GM10266 (cell line): ENCODE measurements around the gene TRIP12.

Experiments
- DNase-seq: peaks from one replicate; pipeline ENCODE4 v3.0.0; 2012; ENCODE audit errors: extremely low spot score
- TF ChIP-seq, protein P1 (sequence below): IDR thresholded peaks from 2 replicates; pipeline ENCODE4 v1.5.1; 2012; ENCODE audit warnings: mild to moderate bottlenecking, low read depth; ENCODE audit not compliant: control insufficient read depth, insufficient read depth; ENCODE audit errors: missing control alignments

TRIP12 gene

DNA sequence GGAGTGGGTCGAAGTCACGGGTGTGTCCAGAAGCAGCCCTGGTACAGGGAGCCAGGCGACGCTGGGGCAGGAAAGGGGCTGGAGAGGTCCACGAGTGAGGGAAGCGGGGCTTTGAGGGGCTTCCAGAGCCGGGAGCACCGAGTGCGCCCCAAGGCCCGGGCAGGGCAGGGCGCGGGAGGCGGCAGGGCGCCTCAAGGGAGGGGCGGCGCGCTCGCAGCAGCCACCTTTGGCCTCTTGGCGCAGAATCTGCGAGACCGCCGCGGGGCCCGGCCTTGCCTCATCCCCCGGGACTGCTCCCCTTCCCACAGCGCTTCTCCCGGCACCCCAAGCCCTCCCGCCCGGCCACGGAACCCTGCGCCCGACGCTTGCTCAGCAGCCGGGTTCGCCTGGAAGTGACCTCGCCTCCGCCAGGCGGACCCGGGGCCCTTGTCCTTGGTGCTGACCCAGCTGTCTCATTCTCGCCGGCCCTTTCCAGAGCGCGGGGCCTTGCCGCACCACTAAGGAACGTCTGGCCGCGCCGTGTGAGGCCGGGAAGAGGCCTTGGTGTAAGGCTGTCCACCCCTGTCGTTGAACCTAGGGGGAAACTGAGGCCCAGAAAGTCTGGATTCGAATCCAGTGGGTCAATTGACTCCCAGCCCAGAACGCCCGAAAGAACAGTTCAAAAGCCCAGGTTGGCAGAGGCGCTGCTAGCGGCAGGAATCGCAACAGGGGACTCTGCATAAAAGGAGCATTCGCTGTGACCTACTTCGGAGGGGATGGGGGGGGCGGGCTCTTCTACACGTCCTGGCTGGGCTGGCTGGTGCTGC lies 206.9 kb downstream of the TRIP12 start:
- peak; percentile 70 for DNase-seq
- TF ChIP-seq, protein P1, sequence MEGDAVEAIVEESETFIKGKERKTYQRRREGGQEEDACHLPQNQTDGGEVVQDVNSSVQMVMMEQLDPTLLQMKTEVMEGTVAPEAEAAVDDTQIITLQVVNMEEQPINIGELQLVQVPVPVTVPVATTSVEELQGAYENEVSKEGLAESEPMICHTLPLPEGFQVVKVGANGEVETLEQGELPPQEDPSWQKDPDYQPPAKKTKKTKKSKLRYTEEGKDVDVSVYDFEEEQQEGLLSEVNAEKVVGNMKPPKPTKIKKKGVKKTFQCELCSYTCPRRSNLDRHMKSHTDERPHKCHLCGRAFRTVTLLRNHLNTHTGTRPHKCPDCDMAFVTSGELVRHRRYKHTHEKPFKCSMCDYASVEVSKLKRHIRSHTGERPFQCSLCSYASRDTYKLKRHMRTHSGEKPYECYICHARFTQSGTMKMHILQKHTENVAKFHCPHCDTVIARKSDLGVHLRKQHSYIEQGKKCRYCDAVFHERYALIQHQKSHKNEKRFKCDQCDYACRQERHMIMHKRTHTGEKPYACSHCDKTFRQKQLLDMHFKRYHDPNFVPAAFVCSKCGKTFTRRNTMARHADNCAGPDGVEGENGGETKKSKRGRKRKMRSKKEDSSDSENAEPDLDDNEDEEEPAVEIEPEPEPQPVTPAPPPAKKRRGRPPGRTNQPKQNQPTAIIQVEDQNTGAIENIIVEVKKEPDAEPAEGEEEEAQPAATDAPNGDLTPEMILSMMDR, result no peak

DNA sequence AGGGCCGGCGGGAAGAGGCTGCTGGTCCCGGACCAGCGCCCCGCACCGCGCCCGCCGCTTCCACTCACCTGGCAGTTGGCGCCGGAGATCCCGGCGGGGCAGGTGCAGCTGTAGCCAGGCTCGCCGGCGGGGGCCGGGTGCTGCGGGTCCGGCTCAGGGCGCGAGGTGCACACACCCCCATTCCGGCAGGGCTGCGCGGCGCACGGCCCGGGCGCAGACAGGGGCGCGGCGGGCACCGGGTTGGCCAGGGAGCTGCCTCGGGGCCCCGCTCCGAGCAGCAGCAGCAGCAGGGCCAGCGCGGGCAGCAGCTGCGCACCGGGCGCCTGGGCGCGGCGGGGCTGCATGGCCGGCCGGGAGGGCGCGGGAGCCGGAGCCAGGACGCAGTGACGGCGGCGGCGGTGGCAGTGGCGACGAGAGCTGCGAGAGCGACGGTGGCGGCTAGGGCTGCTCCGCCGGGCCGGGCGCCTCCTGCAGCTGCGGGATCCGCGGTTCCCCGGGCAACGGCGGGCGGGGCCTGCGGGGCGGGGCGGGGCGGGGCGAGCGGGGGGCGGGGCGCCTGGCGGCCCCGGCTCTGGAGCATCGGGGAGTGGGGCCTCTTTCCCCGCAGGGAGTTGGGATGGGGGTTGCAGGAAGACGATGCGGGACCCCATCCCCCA lies 207.6 kb downstream of the TRIP12 start, which contains the start of gene DNER:
DNER (minus strand) TSS at position 476 of the 656 bp plus-strand sequence; CDS start at position 344, 132 bp downstream.
- DNase-seq, result peak; percentile 89
- TF ChIP-seq, protein P1, result no peak
